Measurements from ENCODE around the gene BICDL1.

- no peak for TF ChIP-seq POLR2A (IDR thresholded peaks at IDR 0.05; ENCODE audit: low read depth, low read length)
- TF ChIP-seq, protein P1, sequence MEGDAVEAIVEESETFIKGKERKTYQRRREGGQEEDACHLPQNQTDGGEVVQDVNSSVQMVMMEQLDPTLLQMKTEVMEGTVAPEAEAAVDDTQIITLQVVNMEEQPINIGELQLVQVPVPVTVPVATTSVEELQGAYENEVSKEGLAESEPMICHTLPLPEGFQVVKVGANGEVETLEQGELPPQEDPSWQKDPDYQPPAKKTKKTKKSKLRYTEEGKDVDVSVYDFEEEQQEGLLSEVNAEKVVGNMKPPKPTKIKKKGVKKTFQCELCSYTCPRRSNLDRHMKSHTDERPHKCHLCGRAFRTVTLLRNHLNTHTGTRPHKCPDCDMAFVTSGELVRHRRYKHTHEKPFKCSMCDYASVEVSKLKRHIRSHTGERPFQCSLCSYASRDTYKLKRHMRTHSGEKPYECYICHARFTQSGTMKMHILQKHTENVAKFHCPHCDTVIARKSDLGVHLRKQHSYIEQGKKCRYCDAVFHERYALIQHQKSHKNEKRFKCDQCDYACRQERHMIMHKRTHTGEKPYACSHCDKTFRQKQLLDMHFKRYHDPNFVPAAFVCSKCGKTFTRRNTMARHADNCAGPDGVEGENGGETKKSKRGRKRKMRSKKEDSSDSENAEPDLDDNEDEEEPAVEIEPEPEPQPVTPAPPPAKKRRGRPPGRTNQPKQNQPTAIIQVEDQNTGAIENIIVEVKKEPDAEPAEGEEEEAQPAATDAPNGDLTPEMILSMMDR (IDR thresholded peaks at IDR 0.05; ENCODE audit: extremely low read depth in 1 of 2, insufficient read depth in 1 of 2, low read depth in 1 of 2, low read length in 2 of 2), result no peak
- TF ChIP-seq POLR2AphosphoS5 (IDR thresholded peaks at IDR 0.05; ENCODE audit: insufficient read depth, low read depth, low read length), result no peak
These were observed 109.9 kb downstream of the BICDL1 start for GRCh38 chr12:120098756-120099470.

All from endothelial cell of umbilical vein (primary cell).